Gastroesophageal sphincter (tissue), 4 donors: ENCODE data around the gene CSNK1G2. TPM values are rescaled to one million over a fixed set of nuclear protein-coding genes. Genes with fewer than 3 reads are reported as not detected.

Experiments used
- ATAC-seq: fragments of 150-250 bp; one replicate; pipeline ENCODE4 v1.9.1; 2016; ENCODE audit warnings: mild to moderate bottlenecking, moderate library complexity
- H3K27ac ChIP-seq, 4 donors: fragments of 200-600 bp; sonication (generic) in 3 of 4; 1 replicate in 3 of 4; 2 replicates in 1 of 4; pipeline ENCODE4 v1.5.1; 2016 to 2019
- H3K27me3 ChIP-seq: fragments of 200-600 bp; sonication (generic); one replicate; pipeline ENCODE4 v1.5.1; 2019
- H3K36me3 ChIP-seq, 2 donors: fragments of 200-600 bp; sonication (generic); one replicate each; pipeline ENCODE4 v1.5.1; 2019; ENCODE audit warnings: control low read depth in 1 of 2
- H3K4me1 ChIP-seq, 3 donors: fragments of 200-600 bp; sonication (generic); 1 replicate in 2 of 3; 2 replicates in 1 of 3; pipeline ENCODE4 v1.5.1; 2016 to 2019; ENCODE audit warnings: control low read depth in 2 of 3
- H3K4me3 ChIP-seq, 2 donors: fragments of 200-600 bp; sonication (generic); one replicate each; pipeline ENCODE4 v1.5.1; 2019; ENCODE audit warnings: mild to moderate bottlenecking in 1 of 2, moderate library complexity in 1 of 2
- H3K9me3 ChIP-seq, 3 donors: fragments of 200-600 bp; sonication (generic); one replicate each; pipeline ENCODE4 v1.5.1; 2017 to 2019; ENCODE audit warnings: control low read depth in 2 of 3
- EP300 ChIP-seq: sonication (generic); formaldehyde crosslinking; IDR thresholded peaks from one replicate; pipeline ENCODE4 v1.6.1; 2017; ENCODE audit warnings: antibody characterized with exemption, mild to moderate bottlenecking
- POLR2A ChIP-seq, 2 donors: fragments of 450-650 bp; IDR thresholded peaks; one replicate each; pipeline ENCODE4 v1.6.1; 2017; ENCODE audit warnings: antibody characterized with exemption in 2 of 2, mild to moderate bottlenecking in 2 of 2, moderate library complexity in 1 of 2
- POLR2AphosphoS5 ChIP-seq: sonication (generic); formaldehyde crosslinking; IDR thresholded peaks from one replicate; pipeline ENCODE4 v1.6.1; 2017; ENCODE audit warnings: antibody characterized with exemption
- WGBS, 2 donors: methylation state at CpG; one replicate each; pipeline ENCODE4 v1.1.5; 2018; ENCODE audit warnings: low coverage in 1 of 2; 5-methylcytosine and 5-hydroxymethylcytosine counted together
- total RNA-seq, 4 donors: library from RNA; depleted of rRNA; stranded (reverse); fragments of >200 nt; gene quantifications; one replicate each; pipeline ENCODE4 v1.1.0, GENCODE V29; 2016
- TF ChIP-seq, protein P1 (sequence below), 4 experiments: fragments of 200-600 bp in 2 of 4; fragments of 450-650 bp in 2 of 4; sonication (generic) in 1 of 4; IDR thresholded peaks; one replicate each; pipeline ENCODE4 v1.5.1; 2017 to 2019; ENCODE audit warnings: antibody characterized with exemption in 4 of 4, mild to moderate bottlenecking in 2 of 4, moderate library complexity in 2 of 4

Gene CSNK1G2
- total RNA-seq, 4 donors from 2014 or later: 40.4 to 57.4 (median 46.2) TPM

DNA sequence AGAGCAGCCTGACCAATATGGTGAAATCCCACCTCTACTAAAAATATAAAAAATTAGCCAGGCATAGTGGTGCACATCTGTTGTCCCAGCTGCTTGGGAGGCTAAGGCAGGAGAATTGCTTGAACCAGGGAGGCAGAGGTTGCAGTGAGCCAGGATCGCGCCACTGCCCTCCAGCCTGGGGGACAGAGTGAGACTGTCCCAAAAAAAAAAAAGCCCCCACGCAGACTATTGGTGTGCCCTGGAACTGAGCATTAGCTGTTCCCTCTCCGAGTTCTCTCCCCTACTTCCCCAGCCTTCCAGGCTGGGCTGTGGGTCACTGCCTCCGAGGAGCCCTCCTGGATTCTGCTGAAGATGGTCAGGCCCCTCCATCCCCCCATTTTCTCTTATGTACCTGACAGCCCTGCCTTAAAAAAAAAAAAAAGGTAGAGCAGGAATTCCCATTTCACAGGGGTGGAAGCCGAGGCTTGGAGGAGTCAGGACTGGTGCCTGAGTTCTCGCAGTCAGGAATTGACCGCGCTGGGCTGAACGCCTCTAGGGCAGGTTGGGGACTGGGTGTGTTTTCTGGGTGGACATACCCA is 33.9 kb upstream of the CSNK1G2 start:
- no peak for ATAC-seq
- Histone ChIP-seq H3K4me3 (no peak overlapping the region), H3K27me3 (no peaks in the 10 kb centered on the region), H3K9me3 (no peaks in the 10 kb centered on the region), H3K4me1 (peaks cover 0 to 58% (median 4%) of the 10 kb centered on the region in 3 donors), H3K27ac (no peak overlapping the region), H3K36me3 (peaks cover 0 to 4% of the 10 kb centered on the region in 2 donors)
- 83 to 86% methylated on average over 1 of the region's 10 CpGs for WGBS, 2 donors
- TF ChIP-seq POLR2A (IDR thresholded peaks at IDR 0.05) (no peak), EP300 (no peak), POLR2AphosphoS5 (no peak)
- TF ChIP-seq, protein P1, sequence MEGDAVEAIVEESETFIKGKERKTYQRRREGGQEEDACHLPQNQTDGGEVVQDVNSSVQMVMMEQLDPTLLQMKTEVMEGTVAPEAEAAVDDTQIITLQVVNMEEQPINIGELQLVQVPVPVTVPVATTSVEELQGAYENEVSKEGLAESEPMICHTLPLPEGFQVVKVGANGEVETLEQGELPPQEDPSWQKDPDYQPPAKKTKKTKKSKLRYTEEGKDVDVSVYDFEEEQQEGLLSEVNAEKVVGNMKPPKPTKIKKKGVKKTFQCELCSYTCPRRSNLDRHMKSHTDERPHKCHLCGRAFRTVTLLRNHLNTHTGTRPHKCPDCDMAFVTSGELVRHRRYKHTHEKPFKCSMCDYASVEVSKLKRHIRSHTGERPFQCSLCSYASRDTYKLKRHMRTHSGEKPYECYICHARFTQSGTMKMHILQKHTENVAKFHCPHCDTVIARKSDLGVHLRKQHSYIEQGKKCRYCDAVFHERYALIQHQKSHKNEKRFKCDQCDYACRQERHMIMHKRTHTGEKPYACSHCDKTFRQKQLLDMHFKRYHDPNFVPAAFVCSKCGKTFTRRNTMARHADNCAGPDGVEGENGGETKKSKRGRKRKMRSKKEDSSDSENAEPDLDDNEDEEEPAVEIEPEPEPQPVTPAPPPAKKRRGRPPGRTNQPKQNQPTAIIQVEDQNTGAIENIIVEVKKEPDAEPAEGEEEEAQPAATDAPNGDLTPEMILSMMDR (IDR thresholded peaks at IDR 0.05): no peak

DNA sequence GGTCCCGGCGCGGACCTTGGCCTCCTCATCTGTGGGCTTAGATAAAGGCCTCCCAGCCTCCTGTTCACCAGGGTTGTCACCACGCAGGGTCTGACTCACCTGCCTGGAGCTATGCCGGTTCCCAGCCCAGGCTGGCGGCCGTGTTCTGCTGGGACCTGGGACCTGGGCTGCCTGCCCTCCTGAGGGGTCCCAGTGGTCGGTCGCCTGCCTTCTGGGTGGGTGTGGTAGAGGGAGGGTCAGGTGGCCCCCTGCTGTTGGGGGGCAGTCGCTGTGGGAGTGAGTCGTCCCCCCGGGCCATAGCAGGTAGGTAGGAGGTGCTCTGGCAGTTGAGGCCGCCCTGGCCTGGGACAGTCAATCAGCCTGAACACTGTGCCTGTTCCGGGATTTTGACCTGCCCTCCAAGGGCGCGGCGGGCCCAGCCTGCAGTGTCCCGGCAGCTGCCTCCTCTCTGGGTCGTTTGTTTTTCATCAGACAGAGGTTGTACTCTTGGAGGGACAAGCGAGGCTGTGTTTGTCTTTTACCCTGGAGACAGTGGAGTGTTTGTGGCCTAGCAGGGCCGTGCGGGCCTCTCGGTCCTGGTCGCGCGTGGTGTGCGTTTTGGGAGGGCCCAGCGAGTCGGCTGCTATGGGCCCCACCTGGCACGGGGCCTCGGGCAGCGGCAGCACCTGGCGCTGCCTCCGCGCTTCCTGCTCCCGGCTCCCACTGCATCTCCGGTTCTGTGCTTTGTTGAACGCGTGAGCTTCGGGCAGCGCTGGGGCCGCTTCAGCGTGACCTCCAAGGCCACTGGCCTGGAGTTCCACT is 33.2 kb upstream of the CSNK1G2 start:
- Histone ChIP-seq H3K9me3 (no peaks in the 10 kb centered on the region), H3K27me3 (no peaks in the 10 kb centered on the region), H3K4me1 (peaks cover 0 to 58% (median 4%) of the 10 kb centered on the region in 3 donors), H3K36me3 (peaks cover 0 to 11% of the 10 kb centered on the region in 2 donors), H3K27ac (no peak overlapping the region), H3K4me3 (no peak overlapping the region)
- TF ChIP-seq POLR2AphosphoS5 (no peak), EP300 (no peak), POLR2A (IDR thresholded peaks at IDR 0.05) (no peak)
- WGBS, 2 donors: 40% methylated on average over 1 of the region's 43 CpGs; no CpG with 5 or more reads in 1 of the 2 donors
- ATAC-seq: no peak

DNA sequence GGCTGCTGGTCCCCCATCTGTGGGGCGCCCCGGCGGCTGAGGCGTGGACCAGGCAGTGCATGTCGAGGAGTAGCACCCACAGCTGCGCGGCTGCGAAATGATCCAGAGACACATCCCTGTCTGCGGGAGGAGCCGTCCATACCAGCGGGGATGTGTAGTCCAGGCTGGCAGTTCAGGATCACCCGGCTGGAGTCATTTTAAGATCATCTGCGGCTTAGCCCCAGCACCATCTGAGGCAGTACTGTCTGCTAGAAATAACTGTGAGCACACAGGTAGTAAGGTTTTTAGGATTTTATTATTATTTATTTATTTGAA is 32.7 kb upstream of the CSNK1G2 start:
- no peak for TF ChIP-seq POLR2AphosphoS5
- no peak for TF ChIP-seq EP300
- TF ChIP-seq POLR2A (IDR thresholded peaks at IDR 0.05): no peak
- TF ChIP-seq, protein P1 (IDR thresholded peaks at IDR 0.05): no peak

DNA sequence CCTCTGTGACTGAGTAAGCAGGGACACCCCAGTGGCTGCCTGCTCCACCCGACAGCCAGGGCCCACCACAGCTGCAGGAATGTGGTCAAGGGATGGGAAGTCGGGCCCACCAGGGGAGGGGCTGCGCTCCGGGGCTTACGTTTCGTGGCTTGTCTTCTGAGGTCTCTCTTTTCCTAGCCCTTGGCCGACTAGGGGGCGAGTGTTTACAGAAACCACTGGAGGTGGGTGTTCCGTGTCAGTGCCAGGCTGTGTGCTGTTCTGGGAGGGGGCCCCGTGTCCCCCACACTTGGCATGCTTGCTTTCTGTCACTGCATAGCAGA is 31.3 kb upstream of the CSNK1G2 start:
- Histone ChIP-seq H3K27ac (no peak overlapping the region), H3K9me3 (no peaks in the 10 kb centered on the region), H3K27me3 (no peaks in the 10 kb centered on the region), H3K4me1 (peaks cover 0 to 48% (median 4%) of the 10 kb centered on the region in 3 donors), H3K4me3 (no peak overlapping the region), H3K36me3 (peaks cover 0 to 31% of the 10 kb centered on the region in 2 donors)
- 0% methylated on average over 1 of the region's 10 CpGs; no CpG with 5 or more reads in 1 of the 2 donors for WGBS, 2 donors
- no peak for ATAC-seq
- no peak for TF ChIP-seq EP300

More for the DNA sequence above, 32.7 kb upstream of the CSNK1G2 start:
- Histone ChIP-seq H3K4me1 (peaks cover 0 to 58% (median 4%) of the 10 kb centered on the region in 3 donors), H3K27ac (no peak overlapping the region), H3K27me3 (no peaks in the 10 kb centered on the region), H3K9me3 (no peaks in the 10 kb centered on the region), H3K36me3 (peaks cover 0 to 17% of the 10 kb centered on the region in 2 donors), H3K4me3 (no peak overlapping the region)
- no peak for ATAC-seq
- WGBS, 2 donors: 92% methylated on average over 3 of the region's 13 CpGs; no CpG with 5 or more reads in 1 of the 2 donors

DNA sequence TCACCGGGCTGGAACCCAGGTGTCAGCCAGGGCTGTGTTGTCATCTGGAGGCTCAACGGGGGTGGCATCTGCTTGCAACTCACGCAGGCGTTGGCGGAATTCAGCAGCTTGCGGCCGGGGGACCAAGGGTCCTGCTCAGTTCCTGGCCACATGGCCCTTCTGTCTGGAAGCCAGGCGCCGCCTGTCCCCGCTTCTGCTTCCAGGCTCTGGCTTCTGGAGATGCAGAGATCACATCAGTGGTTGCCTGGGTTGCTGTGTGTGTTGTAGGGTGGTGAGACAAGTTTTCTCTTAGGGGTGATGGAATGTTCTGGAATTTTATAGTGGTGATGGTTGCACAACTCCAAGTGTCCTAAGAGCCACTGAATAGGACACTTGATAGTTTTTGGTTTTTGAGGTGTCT is 30.8 kb upstream of the CSNK1G2 start:
- no peak overlapping the region for H3K27ac ChIP-seq
- no peak overlapping the region for H3K4me3 ChIP-seq
- TF ChIP-seq EP300 (no peak), POLR2A (IDR thresholded peaks at IDR 0.05) (no peak), POLR2AphosphoS5 (no peak)
- TF ChIP-seq, protein P1 (IDR thresholded peaks at IDR 0.05): no peak
- peaks cover 0 to 35% of the 10 kb centered on the region in 2 donors for H3K36me3 ChIP-seq
- ATAC-seq: no peak
- H3K9me3 ChIP-seq: no peaks in the 10 kb centered on the region
- no CpG with 5 or more reads among the region's 10 CpGs for WGBS, 2 donors
- no peaks in the 10 kb centered on the region for H3K27me3 ChIP-seq
- H3K4me1 ChIP-seq: peaks cover 0 to 46% (median 4%) of the 10 kb centered on the region in 3 donors

DNA sequence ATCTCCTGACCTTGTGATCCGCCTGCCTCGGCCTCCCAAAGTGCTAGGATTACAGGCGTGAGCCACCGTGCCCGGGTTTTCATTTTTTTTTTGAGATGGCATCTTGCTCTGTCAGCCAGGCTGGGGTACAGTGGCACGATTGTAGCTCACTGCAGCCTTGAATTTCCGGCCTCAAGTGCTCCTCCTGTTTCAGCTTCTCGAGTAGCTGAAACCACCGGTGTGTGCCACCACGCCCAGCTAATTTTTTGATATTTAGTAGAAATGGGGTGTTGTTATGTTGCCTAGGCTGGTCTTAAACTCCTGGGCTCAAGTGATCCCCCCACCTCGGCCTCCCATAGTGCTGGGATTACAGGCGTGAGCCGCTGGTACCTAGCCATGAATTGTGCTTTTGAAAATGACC is 29.9 kb upstream of the CSNK1G2 start:
- Histone ChIP-seq H3K27me3 (no peaks in the 10 kb centered on the region), H3K9me3 (no peaks in the 10 kb centered on the region), H3K36me3 (peaks cover 0 to 37% of the 10 kb centered on the region in 2 donors), H3K27ac (no peak overlapping the region), H3K4me3 (no peak overlapping the region), H3K4me1 (peaks cover 0 to 41% (median 0%) of the 10 kb centered on the region in 3 donors)
- 82% methylated on average over 9 of the region's 13 CpGs; no CpG with 5 or more reads in 1 of the 2 donors for WGBS, 2 donors
- no peak for ATAC-seq
- TF ChIP-seq, protein P1 (IDR thresholded peaks at IDR 0.05): no peak
